MCF 10A (cell line): ENCODE data around the gene PTF1A. TPM values are rescaled to one million over a fixed set of nuclear protein-coding genes. Genes with fewer than 3 reads are reported as not detected.

Experiments
- BruUV-seq: library from RNA; stranded (reverse); fragments of 400-500 nt; replicated peaks from 2 replicates; lab custom pipeline; 2021; lab: Mats Ljungman, UMichigan
- CTCF ChIA-PET: fragments of 300-600 bp; sonication (Branson Sonifier 250); formaldehyde crosslinking; extraction: SDS; loops from one replicate; lab custom pipeline; 2021; ENCODE audit warnings: antibody characterized with exemption, inconsistent platforms; lab: Yijun Ruan, JAX
- POLR2A ChIA-PET: fragments of 300-600, 350-650 bp; sonication (Branson Sonifier 250); formaldehyde crosslinking; extraction: SDS; loops from one replicate; lab custom pipeline; 2020; ENCODE audit warnings: antibody characterized with exemption, inconsistent platforms; lab: Yijun Ruan, JAX
- DNase-seq: peaks from one replicate; pipeline ENCODE4 v3.0.0-alpha.2; 2018; ENCODE audit not compliant: unreplicated experiment
- H3K27ac Mint-ChIP-seq: one replicate; pipeline ENCODE4 v1.8.0; 2022; ENCODE audit warnings: mild to moderate bottlenecking, low read depth, mixed read lengths; ENCODE audit not compliant: unreplicated experiment
- H3K27me3 Mint-ChIP-seq: one replicate; pipeline ENCODE4 v1.8.0; 2022; ENCODE audit warnings: mixed read lengths; ENCODE audit not compliant: insufficient read depth, unreplicated experiment
- H3K36me3 Mint-ChIP-seq: one replicate; pipeline ENCODE4 v1.8.0; 2022; ENCODE audit warnings: mild to moderate bottlenecking, moderate library complexity, mixed read lengths; ENCODE audit not compliant: insufficient read depth, unreplicated experiment
- H3K4me1 Mint-ChIP-seq: one replicate; pipeline ENCODE4 v1.8.0; 2022; ENCODE audit warnings: mixed read lengths; ENCODE audit not compliant: insufficient read depth, unreplicated experiment
- H3K4me3 Mint-ChIP-seq: one replicate; pipeline ENCODE4 v1.8.0; 2022; ENCODE audit warnings: mild to moderate bottlenecking, moderate library complexity, mixed read lengths; ENCODE audit not compliant: unreplicated experiment
- H3K9me3 Mint-ChIP-seq: one replicate; pipeline ENCODE4 v1.8.0; 2022; ENCODE audit warnings: mixed read lengths; ENCODE audit not compliant: unreplicated experiment
- CTCF ChIP-seq: fragments of 200-600 bp; IDR thresholded peaks from one replicate; pipeline ENCODE4 v1.8.0; 2022; ENCODE audit warnings: antibody characterized with exemption, mild to moderate bottlenecking; ENCODE audit not compliant: unreplicated experiment
- intact Hi-C: fragments of 100-400 bp; cut with micrococcal nuclease; formaldehyde crosslinking; loops from 2 replicates; pipeline ENCODE4 v1.14.1; 2022
- total RNA-seq: library from RNA; stranded (reverse); gene quantifications from 2 replicates; pipeline ENCODE4 v1.2.3, GENCODE V29; 2022

Gene PTF1A
- total RNA-seq, 1 experiment from 2014 or later, result not detected

- no peaks in the 10 kb centered on the region for H3K36me3 Mint-ChIP-seq
- no peak overlapping the region for H3K27ac Mint-ChIP-seq
- intact Hi-C loops, result no loop called here
- TF ChIP-seq CTCF, result no peak
- H3K9me3 Mint-ChIP-seq, result no peaks in the 10 kb centered on the region
- CTCF ChIA-PET, result no interaction called here
- H3K4me3 Mint-ChIP-seq, result no peak overlapping the region
- no TSS peak for BruUV-seq
- no peaks in the 10 kb centered on the region for H3K4me1 Mint-ChIP-seq
- POLR2A ChIA-PET, result interaction anchor here (1.0 kb wide), 1 partner anchor 29 kb away, joined by 4 read pairs; no protein-coding TSS in a partner anchor
- peaks cover 60% of the 10 kb centered on the region for H3K27me3 Mint-ChIP-seq
- DNase-seq, result no peak
Observed at GRCh38 chr10:23197416-23197861, 5.3 kb downstream of the PTF1A start.

GRCh38 chr10:23198610-23198939 lies 6.5 kb downstream of the PTF1A start:
- intact Hi-C loops, result no loop called here
- BruUV-seq, result no TSS peak
- ChIA-PET POLR2A (no interaction called here), CTCF (no interaction called here)
- Mint-ChIP-seq H3K27ac (no peak overlapping the region), H3K36me3 (no peaks in the 10 kb centered on the region), H3K4me3 (no peak overlapping the region), H3K9me3 (no peaks in the 10 kb centered on the region), H3K4me1 (no peaks in the 10 kb centered on the region), H3K27me3 (peaks cover 61% of the 10 kb centered on the region)
- no peak for TF ChIP-seq CTCF
- no peak for DNase-seq

GRCh38 chr10:23198940-23199767 lies 7.0 kb downstream of the PTF1A start:
- intact Hi-C loops, result no loop called here
- no peak overlapping the region for H3K4me3 Mint-ChIP-seq
- no peaks in the 10 kb centered on the region for H3K4me1 Mint-ChIP-seq

More at GRCh38 chr10:23198940-23199767, 7.0 kb downstream of the PTF1A start:
- Mint-ChIP-seq H3K36me3 (no peaks in the 10 kb centered on the region), H3K27me3 (peaks cover 61% of the 10 kb centered on the region), H3K27ac (no peak overlapping the region), H3K9me3 (no peaks in the 10 kb centered on the region)
- no peak for TF ChIP-seq CTCF
- DNase-seq, result no peak
- ChIA-PET POLR2A (no interaction called here), CTCF (no interaction called here)
- no TSS peak for BruUV-seq
